ENCODE data around the gene IL1RAPL2.

GRCh38 chrX:105349476-105349875 lies 783.5 kb downstream of the IL1RAPL2 start:
- TF ChIP-seq CTCF (IDR thresholded peaks at IDR 0.05 in 4 of 5, conservative IDR thresholded peaks at IDR 0.05 in 1 of 5): no peak
- TF ChIP-seq POLR2A (IDR thresholded peaks at IDR 0.05): no peak
